GM18907 (cell line): Measurements from ENCODE around the gene PIGM.

ENCODE experiments used
- ATAC-seq: cut with Tn5 transposase; IDR thresholded peaks from one replicate; pipeline ENCODE4 v1.9.1; 2021; ENCODE audit warnings: mild to moderate bottlenecking, moderate library complexity; ENCODE audit not compliant: unreplicated experiment

Gene PIGM

GRCh38 chr1:160022330-160023310 lies 9.2 kb downstream of the PIGM start:
- ATAC-seq = no peak

- no peak for ATAC-seq
These were observed 10.3 kb downstream of the PIGM start for GRCh38 chr1:160021376-160022074.

- no peak for ATAC-seq
These were observed 11.6 kb downstream of the PIGM start for GRCh38 chr1:160020196-160020595.

- no peak for ATAC-seq
These were observed 12.9 kb downstream of the PIGM start for GRCh38 chr1:160018900-160019299.

GRCh38 chr1:160018347-160018746 lies 13.4 kb downstream of the PIGM start:
- ATAC-seq = no peak

- ATAC-seq = no peak
These were observed 14.2 kb downstream of the PIGM start for GRCh38 chr1:160017592-160017991.

GRCh38 chr1:160011781-160012180 lies 20.0 kb downstream of the PIGM start:
- no peak for ATAC-seq

GRCh38 chr1:160009801-160010200 lies 22.0 kb downstream of the PIGM start:
- no peak for ATAC-seq

GRCh38 chr1:160009081-160009480 lies 22.7 kb downstream of the PIGM start:
- ATAC-seq = no peak

- ATAC-seq = no peak
These were observed 24.1 kb downstream of the PIGM start for GRCh38 chr1:160007577-160008200.

- ATAC-seq = peak; percentile 65
These were observed 25.4 kb downstream of the PIGM start for GRCh38 chr1:160006312-160006940.

- no peak for ATAC-seq
These were observed 26.7 kb downstream of the PIGM start for GRCh38 chr1:160005070-160005469.

GRCh38 chr1:160004425-160004824 lies 27.4 kb downstream of the PIGM start:
- ATAC-seq = no peak

GRCh38 chr1:160004001-160004400 lies 27.8 kb downstream of the PIGM start:
- ATAC-seq = no peak

- no peak for ATAC-seq
These were observed 30.4 kb downstream of the PIGM start for GRCh38 chr1:160001440-160001839.

- ATAC-seq = no peak
These were observed 32.6 kb downstream of the PIGM start for GRCh38 chr1:159999204-159999603.

- no peak for ATAC-seq
These were observed 35.1 kb downstream of the PIGM start for GRCh38 chr1:159996653-159997052.

- ATAC-seq = no peak
These were observed 36.9 kb downstream of the PIGM start for GRCh38 chr1:159994896-159995295.

GRCh38 chr1:159993911-159994310 lies 37.9 kb downstream of the PIGM start:
- no peak for ATAC-seq

- ATAC-seq = no peak
These were observed 39.6 kb downstream of the PIGM start for GRCh38 chr1:159992161-159992560.

- ATAC-seq = no peak
These were observed 40.3 kb downstream of the PIGM start for GRCh38 chr1:159991513-159991912.
